ENCODE data around the gene IL36A. TPM values are rescaled to one million over a fixed set of nuclear protein-coding genes. Genes with fewer than 3 reads are reported as not detected.

Gene IL36A, protein sequence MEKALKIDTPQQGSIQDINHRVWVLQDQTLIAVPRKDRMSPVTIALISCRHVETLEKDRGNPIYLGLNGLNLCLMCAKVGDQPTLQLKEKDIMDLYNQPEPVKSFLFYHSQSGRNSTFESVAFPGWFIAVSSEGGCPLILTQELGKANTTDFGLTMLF
- not detected in 5 replicates for total RNA-seq (2022; extraction: Qiagen RNA extraction; ENCODE audit: low read depth)

DNA sequence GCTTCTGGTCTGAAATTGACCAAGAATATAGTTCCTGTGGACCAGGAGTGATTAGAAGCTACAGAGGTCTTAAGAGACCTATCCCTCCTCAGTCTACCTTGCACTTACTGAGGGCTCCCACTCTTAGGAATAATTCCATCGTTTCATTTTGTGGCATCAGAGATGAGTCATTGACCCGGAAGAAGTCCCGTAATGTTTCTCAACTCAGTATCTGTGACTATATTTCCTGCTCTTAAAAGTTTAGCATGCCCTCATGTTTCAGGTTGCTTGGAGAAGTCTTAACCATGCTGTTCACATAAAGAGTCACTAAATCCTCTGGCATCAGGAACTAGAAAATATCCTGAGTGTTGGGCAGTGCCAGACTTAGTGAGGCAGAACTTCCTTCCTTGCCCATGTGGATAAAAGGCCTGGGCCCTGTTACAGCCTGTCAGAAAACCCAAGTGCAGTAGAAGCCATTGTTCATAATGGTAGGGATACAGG, at the start of gene IL36A:
IL36A (plus strand) TSS at position 430 of the 480 bp plus-strand sequence. CDS start 413 bp downstream, outside the sequence.

DNA sequence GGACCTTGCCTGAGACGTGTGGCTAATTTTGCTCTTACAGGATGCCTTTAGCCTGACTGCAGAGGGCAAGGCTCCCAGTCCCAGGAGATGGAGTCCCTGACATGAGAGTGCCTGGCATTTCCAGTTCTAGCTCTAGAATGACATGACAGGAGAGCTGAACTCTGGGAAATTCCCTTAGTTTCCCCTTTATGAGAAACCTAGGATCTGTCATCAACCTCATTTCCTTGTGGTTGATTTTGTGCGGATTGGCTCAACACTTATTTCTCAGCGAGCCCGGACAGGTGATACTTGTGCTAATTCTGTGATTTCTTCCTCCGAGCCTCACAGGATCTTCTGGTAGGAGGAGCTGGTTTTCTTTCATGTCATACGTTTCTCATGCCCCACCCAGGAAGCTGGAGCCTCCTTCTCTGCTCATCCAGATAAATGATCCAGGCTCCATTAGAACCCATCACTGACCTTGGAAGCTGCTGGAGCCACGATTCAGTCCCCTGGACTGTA, 27.7 kb upstream of the IL36A start, which contains the start of gene IL36G:
IL36G (plus strand) TSS at position 448 of the 498 bp plus-strand sequence. CDS start 633 bp downstream, outside the sequence.

DNA sequence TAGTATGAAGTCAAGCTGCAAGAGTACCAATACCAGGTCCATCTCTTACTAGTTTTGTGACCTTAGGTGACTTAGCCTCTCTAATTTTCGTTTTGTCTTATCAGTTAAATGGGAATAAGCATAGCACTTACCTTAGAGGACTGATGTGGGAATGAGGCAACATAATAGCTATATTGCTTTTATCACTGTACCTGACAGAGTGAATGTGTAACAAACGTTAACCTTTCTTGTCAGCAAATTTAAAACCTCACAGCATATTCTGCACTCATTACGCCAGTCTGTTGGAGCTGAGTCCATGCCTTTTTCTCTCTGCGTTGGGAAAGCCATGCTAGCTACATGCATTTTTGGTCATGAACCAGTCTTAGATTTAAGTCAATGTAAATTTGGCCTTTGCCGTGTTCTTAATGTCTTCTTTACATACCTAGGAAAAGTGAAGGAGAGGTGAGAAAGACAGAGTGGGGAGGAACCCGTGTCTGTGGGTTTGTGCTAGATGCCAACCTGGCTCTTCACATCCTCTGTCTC, 47.2 kb downstream of the IL36A start, which contains the start of gene IL36B:
IL36B (minus strand) TSS at position 472 of the 522 bp plus-strand sequence.

Other genes with a start within 250 kb of the IL36A start
- 10.2 to 20.6 TPM (median 14.9 TPM) in 5 replicates for gene CKAP2L, start 240.8 kb upstream of the IL36A start, total RNA-seq (2022; extraction: Qiagen RNA extraction; ENCODE audit: low read depth)
- 0.07 to 0.37 TPM (median 0.22 TPM) in 3 of 5 replicates, not detected in the others for gene IL1A, start 221.0 kb upstream of the IL36A start, total RNA-seq (2022; extraction: Qiagen RNA extraction; ENCODE audit: low read depth)
- 0.22 to 0.33 TPM in 2 of 5 replicates, not detected in the others for gene IL1B, start 168.7 kb upstream of the IL36A start, total RNA-seq (2022; extraction: Qiagen RNA extraction; ENCODE audit: low read depth)
- gene IL37, start 94.3 kb upstream of the IL36A start, total RNA-seq (2022; extraction: Qiagen RNA extraction; ENCODE audit: low read depth) = not detected in 5 replicates
- not detected in 5 replicates for gene IL36G, start 27.5 kb upstream of the IL36A start, total RNA-seq (2022; extraction: Qiagen RNA extraction; ENCODE audit: low read depth)
- 0.15 to 0.37 TPM in 2 of 5 replicates, not detected in the others for gene IL36B, start 47.4 kb downstream of the IL36A start, total RNA-seq (2022; extraction: Qiagen RNA extraction; ENCODE audit: low read depth)
- 0.06 to 0.13 TPM in 2 of 5 replicates, not detected in the others for gene IL36RN, start 53.7 kb downstream of the IL36A start, total RNA-seq (2022; extraction: Qiagen RNA extraction; ENCODE audit: low read depth)
- not detected in 5 replicates for gene IL1F10, start 62.5 kb downstream of the IL36A start, total RNA-seq (2022; extraction: Qiagen RNA extraction; ENCODE audit: low read depth)
- 0.15 to 0.94 TPM (median 0.33 TPM) in 5 replicates for gene IL1RN, start 122.1 kb downstream of the IL36A start, total RNA-seq (2022; extraction: Qiagen RNA extraction; ENCODE audit: low read depth)
- gene PSD4, start 168.5 kb downstream of the IL36A start, total RNA-seq (2022; extraction: Qiagen RNA extraction; ENCODE audit: low read depth) = 8.0 to 12.9 TPM (median 10.9 TPM) in 5 replicates